ENCODE results near the gene ARX. TPM values are rescaled to one million over a fixed set of nuclear protein-coding genes. Genes with fewer than 3 reads are reported as not detected.

ARX gene
- total RNA-seq, 1 experiment from 2014 or later: 0.22 TPM

DNA sequence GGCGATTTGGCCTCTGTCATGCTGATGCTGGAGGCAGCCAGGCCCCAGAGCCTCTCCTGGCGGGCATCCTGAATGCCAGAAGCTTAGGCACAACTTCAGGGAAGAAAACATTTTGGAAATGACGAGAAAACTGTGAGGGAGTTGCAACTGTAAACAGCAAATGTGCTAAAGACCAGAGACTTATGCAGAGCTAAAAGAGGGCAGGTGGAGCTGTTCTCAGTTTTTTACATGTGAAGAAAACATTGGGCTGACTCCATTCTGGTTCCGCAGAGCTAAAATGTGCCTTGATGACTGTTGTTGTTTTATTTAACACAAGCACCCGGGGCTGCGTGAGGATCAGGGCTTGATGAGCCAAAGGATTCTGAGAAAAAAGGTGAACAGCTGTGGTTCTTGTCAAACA, 10.8 kb upstream of the ARX start:
- Histone ChIP-seq H3K4me1 (ENCODE audit: control insufficient read depth in 1 of 2, insufficient read depth in 2 of 2, low read length in 2 of 2) (peaks cover 5 to 10% of the 10 kb centered on the region in 2 experiments; a peak in 3 of 4 replicates), H2AFZ (ENCODE audit: low read depth, low read length, poor library complexity, severe bottlenecking) (no peak overlapping the region), H4K20me1 (ENCODE audit: insufficient read depth) (no peaks in the 10 kb centered on the region), H3K27me3 (ENCODE audit: insufficient read depth, low read length) (no peaks in the 10 kb centered on the region), H3K36me3 (ENCODE audit: control insufficient read depth in 1 of 2, insufficient read depth in 2 of 2, low read length in 2 of 2) (no peaks in the 10 kb centered on the region), H3K9me3 (ENCODE audit: control insufficient read depth in 1 of 2, insufficient read depth in 1 of 2, low read depth in 1 of 2, low read length in 2 of 2) (no peaks in the 10 kb centered on the region), H3K27ac (ENCODE audit: low read depth, low read length) (no peak overlapping the region), H3K9me2 (ENCODE audit: insufficient read depth) (no peaks in the 10 kb centered on the region), H3K79me2 (ENCODE audit: insufficient read depth, low read length) (no peaks in the 10 kb centered on the region), H3K9ac (ENCODE audit: low read length) (no peak overlapping the region), H3K4me3 (replicated peaks in 1 of 2; ENCODE audit: low read depth in 1 of 2, low read length in 2 of 2) (no peak overlapping the region), H3K4me2 (ENCODE audit: low read length) (no peak overlapping the region)
- ChIA-PET POLR2A (no interaction called here), CTCF (no interaction called here), RAD21 (ENCODE audit: low non-redundant PET in 1 of 2, low total read pairs in 2 of 2, uncharacterized antibody in 2 of 2, unreplicated experiment in 2 of 2) (no interaction called here)
- TF ChIP-seq, protein P1, sequence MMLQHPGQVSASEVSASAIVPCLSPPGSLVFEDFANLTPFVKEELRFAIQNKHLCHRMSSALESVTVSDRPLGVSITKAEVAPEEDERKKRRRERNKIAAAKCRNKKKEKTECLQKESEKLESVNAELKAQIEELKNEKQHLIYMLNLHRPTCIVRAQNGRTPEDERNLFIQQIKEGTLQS (IDR thresholded peaks at IDR 0.05): no peak
- TF ChIP-seq RAD21 (IDR thresholded peaks at IDR 0.05; ENCODE audit: low read depth): no peak
- TF ChIP-seq POLR2A (IDR thresholded peaks at IDR 0.05; ENCODE audit: borderline replicate concordance, extremely low read depth, insufficient read depth, insufficient read length): no peak
- TF ChIP-seq, protein P2, sequence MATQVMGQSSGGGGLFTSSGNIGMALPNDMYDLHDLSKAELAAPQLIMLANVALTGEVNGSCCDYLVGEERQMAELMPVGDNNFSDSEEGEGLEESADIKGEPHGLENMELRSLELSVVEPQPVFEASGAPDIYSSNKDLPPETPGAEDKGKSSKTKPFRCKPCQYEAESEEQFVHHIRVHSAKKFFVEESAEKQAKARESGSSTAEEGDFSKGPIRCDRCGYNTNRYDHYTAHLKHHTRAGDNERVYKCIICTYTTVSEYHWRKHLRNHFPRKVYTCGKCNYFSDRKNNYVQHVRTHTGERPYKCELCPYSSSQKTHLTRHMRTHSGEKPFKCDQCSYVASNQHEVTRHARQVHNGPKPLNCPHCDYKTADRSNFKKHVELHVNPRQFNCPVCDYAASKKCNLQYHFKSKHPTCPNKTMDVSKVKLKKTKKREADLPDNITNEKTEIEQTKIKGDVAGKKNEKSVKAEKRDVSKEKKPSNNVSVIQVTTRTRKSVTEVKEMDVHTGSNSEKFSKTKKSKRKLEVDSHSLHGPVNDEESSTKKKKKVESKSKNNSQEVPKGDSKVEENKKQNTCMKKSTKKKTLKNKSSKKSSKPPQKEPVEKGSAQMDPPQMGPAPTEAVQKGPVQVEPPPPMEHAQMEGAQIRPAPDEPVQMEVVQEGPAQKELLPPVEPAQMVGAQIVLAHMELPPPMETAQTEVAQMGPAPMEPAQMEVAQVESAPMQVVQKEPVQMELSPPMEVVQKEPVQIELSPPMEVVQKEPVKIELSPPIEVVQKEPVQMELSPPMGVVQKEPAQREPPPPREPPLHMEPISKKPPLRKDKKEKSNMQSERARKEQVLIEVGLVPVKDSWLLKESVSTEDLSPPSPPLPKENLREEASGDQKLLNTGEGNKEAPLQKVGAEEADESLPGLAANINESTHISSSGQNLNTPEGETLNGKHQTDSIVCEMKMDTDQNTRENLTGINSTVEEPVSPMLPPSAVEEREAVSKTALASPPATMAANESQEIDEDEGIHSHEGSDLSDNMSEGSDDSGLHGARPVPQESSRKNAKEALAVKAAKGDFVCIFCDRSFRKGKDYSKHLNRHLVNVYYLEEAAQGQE (IDR thresholded peaks at IDR 0.05; ENCODE audit: low read depth): no peak
- no peak for TF ChIP-seq ELF1 (IDR thresholded peaks at IDR 0.05; ENCODE audit: borderline replicate concordance, low read depth)
- TF ChIP-seq SIN3A (IDR thresholded peaks at IDR 0.05; ENCODE audit: low read depth): no peak
- no peak for TF ChIP-seq FOSL1 (IDR thresholded peaks at IDR 0.05; ENCODE audit: low read depth)
- TF ChIP-seq, protein P3, sequence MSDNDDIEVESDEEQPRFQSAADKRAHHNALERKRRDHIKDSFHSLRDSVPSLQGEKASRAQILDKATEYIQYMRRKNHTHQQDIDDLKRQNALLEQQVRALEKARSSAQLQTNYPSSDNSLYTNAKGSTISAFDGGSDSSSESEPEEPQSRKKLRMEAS (IDR thresholded peaks at IDR 0.05): no peak
- intact Hi-C loops (cut with micrococcal nuclease): no loop called here
- DNase-seq (ENCODE audit: low read depth, low spot score) (no peak), ATAC-seq (no peak)
- BruUV-seq (replicated peaks): no TSS peak

All from HCT116 (cell line).